Ishikawa (cell line): ENCODE data around the gene BRCA2.

ENCODE experiments used
- CEBPB ChIP-seq: IDR thresholded peaks from 2 replicates; pipeline ENCODE4 v1.6.1; 2012
- CREB1 ChIP-seq: IDR thresholded peaks from 2 replicates; pipeline ENCODE4 v1.6.1; 2012; ENCODE audit warnings: low read depth
- EGR1 ChIP-seq: IDR thresholded peaks from 2 replicates; pipeline ENCODE4 v1.6.1; 2012
- EP300 ChIP-seq: IDR thresholded peaks from 2 replicates; pipeline ENCODE4 v1.6.1; 2012; ENCODE audit warnings: borderline replicate concordance
- MAX ChIP-seq: IDR thresholded peaks from 2 replicates; pipeline ENCODE4 v1.6.1; 2012
- NFIC ChIP-seq: IDR thresholded peaks from 2 replicates; pipeline ENCODE4 v1.6.1; 2012
- RAD21 ChIP-seq: IDR thresholded peaks from 2 replicates; pipeline ENCODE4 v1.6.1; 2012; ENCODE audit warnings: low read depth
- TAF1 ChIP-seq: IDR thresholded peaks from 2 replicates; pipeline ENCODE4 v1.6.1; 2012; ENCODE audit warnings: low read depth, mild to moderate bottlenecking
- TCF12 ChIP-seq: IDR thresholded peaks from 2 replicates; pipeline ENCODE4 v1.6.1; 2012; ENCODE audit warnings: low read depth
- TEAD4 ChIP-seq: IDR thresholded peaks from 2 replicates; pipeline ENCODE4 v1.6.1; 2012
- YY1 ChIP-seq: IDR thresholded peaks from 2 replicates; pipeline ENCODE4 v1.6.1; 2012; ENCODE audit warnings: low read depth
- ZBTB7A ChIP-seq: IDR thresholded peaks from 2 replicates; pipeline ENCODE4 v1.6.1; 2012; ENCODE audit warnings: low read depth
- TF ChIP-seq, protein P1 (sequence below): IDR thresholded peaks from 2 replicates; pipeline ENCODE4 v1.6.1; 2012; ENCODE audit warnings: low read depth, mild to moderate bottlenecking

DNA sequence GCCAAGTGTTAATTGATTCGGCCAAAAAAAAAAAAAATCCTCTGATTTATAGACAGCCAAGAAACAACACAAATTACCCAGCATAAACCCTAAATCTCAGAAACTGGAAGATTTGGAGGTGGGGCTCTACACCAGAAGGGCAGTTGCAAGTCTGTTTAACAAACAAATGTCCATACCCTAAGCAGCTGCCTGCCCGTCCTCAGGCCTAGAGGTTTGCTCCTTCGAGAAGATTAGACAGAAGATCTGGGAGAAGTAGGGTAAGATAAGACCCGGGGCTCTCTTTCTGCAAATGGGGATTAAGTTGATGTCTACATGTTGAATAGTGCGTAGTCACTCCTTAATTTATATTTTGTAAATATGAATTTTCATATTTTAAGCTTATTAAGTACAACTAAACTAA is 116.1 kb downstream of the BRCA2 start:
- TF ChIP-seq EGR1 = no peak
- no peak for TF ChIP-seq ZBTB7A
- TF ChIP-seq MAX = no peak
- TF ChIP-seq EP300 = no peak
- no peak for TF ChIP-seq CREB1
- TF ChIP-seq, protein P1, sequence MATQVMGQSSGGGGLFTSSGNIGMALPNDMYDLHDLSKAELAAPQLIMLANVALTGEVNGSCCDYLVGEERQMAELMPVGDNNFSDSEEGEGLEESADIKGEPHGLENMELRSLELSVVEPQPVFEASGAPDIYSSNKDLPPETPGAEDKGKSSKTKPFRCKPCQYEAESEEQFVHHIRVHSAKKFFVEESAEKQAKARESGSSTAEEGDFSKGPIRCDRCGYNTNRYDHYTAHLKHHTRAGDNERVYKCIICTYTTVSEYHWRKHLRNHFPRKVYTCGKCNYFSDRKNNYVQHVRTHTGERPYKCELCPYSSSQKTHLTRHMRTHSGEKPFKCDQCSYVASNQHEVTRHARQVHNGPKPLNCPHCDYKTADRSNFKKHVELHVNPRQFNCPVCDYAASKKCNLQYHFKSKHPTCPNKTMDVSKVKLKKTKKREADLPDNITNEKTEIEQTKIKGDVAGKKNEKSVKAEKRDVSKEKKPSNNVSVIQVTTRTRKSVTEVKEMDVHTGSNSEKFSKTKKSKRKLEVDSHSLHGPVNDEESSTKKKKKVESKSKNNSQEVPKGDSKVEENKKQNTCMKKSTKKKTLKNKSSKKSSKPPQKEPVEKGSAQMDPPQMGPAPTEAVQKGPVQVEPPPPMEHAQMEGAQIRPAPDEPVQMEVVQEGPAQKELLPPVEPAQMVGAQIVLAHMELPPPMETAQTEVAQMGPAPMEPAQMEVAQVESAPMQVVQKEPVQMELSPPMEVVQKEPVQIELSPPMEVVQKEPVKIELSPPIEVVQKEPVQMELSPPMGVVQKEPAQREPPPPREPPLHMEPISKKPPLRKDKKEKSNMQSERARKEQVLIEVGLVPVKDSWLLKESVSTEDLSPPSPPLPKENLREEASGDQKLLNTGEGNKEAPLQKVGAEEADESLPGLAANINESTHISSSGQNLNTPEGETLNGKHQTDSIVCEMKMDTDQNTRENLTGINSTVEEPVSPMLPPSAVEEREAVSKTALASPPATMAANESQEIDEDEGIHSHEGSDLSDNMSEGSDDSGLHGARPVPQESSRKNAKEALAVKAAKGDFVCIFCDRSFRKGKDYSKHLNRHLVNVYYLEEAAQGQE = no peak
- TF ChIP-seq CEBPB = no peak
- TF ChIP-seq NFIC = no peak
- TF ChIP-seq TEAD4 = no peak
- TF ChIP-seq RAD21 = no peak
- TF ChIP-seq TCF12 = no peak
- TF ChIP-seq TAF1 = no peak
- TF ChIP-seq YY1 = no peak
